GM21528 (cell line): ENCODE results near the gene C1orf74.
"Not testable (repeated sequence)": the region's sequence is repeated elsewhere in the genome, so short reads cannot be mapped to it uniquely, and the experiment has no call there.

Source experiments
- ATAC-seq: cut with Tn5 transposase; IDR thresholded peaks from one replicate; pipeline ENCODE4 v1.9.1; 2021; ENCODE audit warnings: mild to moderate bottlenecking, moderate library complexity; ENCODE audit not compliant: unreplicated experiment, low FRiP score

The C1orf74 gene

DNA sequence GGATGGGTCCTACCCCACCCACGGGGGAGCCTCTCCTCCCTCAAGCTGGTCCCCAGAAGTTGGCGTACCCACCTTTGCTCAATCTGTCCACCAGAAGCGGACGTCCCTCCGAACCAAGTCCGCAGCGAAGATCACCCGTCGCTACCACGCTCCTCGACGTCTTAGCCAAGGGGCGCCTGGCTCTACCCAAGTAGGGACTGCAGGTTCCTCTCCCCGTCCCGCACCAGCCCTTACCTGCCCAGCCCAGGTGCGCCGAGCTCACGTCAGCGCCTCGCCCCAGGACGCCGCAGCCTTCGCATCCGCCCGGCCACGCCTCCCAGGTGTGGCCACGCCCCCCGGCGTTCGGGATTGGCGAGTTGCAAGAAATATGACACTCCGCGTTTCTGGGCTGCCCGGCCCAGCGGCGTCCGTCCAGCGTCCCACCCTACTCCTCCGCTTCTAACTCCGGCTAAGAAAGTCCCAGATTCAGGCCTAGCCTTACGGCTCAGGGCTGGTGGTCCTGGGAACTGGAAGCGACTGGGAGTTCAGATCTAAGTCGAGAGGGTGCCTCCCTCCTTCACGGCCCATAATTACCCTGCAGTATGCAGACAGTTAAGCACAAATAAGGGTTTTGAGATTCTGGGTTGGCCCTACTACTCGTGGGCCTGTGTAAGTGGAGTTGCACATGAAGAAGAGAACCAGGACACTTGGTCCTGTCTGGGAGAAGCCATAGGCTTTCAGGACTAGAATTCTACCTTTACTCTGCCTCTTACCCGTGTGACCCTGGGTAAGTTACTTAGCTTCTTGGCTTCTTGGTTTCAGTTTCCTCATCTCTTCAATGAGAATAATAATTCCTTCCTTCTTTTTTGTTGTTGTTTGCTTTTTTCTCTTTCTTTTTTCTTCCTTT is 21.8 kb upstream of the C1orf74 start, which contains the start of gene IRF6:
TSS of gene IRF6 (minus strand) at position 268 of the 886 bp plus-strand sequence. CDS start 4,729 bp downstream, outside the sequence.
- peak; percentile 85 for ATAC-seq

DNA sequence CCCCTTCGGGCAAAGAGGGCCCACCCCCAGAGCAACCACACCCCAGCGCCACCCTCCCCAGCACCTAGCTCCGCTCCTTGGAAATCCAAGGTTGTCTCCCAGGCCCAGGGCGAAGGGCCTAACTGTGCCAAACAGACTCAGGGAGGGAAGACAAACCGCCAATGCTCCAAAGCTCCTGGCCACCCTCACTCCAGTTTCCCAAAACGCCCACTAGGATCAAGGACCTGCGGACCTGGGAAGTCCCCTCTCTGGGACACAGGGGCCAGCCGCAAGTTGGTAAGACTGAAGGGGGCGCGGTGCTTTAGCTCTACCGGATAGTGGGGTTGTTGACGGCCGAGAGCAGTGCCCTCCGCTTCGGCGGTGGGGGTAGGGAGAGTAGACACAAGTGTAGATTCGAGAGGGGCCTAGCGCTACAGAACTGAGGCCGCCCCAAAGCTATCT is 21.0 kb upstream of the C1orf74 start:
- no peak for ATAC-seq

DNA sequence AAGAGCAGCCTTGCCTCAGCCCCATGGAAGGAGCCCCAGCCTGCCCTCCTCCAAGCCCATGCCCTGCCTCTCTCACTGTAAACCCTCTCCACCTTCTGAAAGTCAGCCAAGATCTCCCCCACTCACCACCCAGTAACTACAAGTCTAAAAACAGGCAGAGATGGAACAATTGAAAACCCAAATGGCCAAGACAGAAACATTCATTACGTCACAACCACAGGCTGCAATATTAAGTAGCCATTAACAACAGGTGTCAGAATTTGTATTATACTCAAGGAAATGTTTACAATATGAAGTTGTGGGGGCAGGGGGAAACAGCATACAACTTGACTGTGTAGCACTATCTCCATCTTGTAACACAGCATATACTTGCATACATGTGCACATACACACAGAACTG is 19.2 kb upstream of the C1orf74 start:
- ATAC-seq: no peak

DNA sequence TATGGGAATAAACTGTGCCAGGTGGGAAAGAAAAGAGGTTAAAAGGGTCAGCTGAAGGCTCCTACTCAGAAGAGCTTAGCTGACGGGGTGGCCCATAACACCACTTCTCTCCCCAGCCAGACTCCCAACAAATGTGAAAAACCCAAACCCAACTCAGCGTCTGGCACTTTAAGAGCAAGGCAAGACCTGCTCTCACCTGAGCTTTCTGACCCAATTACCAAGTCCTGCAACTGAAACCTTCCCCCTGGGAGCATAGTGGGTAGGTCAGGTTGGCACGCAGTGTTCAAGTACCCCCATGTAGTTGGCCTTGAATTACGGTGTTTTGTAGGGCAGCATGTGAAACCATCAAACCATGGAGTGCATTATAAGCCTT is 18.4 kb upstream of the C1orf74 start:
- no peak for ATAC-seq

DNA sequence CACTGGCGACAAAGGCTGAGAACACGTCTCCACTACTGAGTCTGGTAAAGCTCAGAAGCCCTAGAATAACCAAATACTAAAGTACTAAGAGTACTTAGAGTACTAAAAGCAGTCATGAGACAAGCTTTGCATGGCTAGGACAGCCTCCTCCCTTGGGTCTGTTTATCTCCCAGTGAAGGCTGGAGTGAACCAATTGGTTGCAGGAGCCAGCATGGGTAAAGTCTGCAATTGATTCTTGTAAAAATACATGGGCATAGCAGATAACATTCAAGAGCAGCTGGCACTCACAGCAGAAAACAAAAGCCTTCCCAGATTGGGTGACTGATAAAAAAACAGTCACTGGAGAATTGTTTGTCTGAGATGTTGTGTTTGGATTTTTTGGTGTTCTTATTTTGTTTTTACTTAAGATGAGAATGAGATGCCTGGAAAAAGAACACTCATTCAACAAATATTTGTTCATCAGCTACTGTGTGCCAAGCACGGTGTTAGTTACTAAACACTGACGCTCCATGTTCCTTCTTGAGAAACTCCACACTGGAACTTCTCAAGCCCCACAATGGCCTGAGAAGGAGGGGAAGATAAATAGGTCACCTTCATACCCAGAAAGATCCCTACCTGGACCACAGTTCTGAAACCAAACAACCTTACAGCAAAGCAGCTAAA is 17.9 kb upstream of the C1orf74 start:
- no peak for ATAC-seq

DNA sequence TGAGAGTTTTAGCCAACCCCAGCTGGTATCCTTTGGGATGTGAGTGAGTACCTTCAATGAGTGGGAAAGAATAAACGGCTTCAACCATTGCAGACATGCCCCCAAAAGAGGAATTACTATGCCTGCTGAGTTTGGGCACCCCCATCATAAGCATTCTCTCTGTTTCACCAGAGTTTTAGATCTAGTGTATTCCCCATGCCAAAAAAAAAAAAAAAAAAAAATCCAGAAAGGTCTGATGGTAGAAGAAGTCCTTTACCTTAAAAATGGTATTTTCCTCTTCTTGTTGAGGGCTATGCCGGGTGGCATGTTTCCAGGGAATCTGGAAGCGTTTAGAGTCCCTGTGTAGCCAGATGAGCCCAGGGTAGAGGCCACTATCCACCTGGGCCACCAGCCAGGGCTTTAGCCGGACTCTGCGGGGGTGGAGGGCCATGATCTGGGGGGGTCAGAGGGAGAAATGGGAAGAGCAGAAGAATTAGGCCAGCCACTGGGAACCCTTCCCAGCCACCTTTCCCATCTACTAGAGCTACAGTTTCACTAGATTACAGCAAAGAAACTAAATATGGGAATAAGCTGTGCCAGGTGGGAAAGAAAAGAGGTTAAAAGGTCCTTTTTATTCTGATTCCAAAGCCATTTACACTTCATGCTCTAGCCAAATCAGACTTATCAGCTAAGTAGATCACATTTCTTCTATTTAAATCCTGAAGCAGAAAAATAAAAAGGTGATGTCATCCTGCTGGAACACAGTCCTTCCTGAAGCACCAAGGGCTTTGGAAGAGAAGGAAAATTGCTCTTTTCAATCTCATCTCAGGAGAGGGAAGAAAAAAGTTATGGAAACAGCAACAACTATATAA is 16.9 kb upstream of the C1orf74 start:
- ATAC-seq: no peak

DNA sequence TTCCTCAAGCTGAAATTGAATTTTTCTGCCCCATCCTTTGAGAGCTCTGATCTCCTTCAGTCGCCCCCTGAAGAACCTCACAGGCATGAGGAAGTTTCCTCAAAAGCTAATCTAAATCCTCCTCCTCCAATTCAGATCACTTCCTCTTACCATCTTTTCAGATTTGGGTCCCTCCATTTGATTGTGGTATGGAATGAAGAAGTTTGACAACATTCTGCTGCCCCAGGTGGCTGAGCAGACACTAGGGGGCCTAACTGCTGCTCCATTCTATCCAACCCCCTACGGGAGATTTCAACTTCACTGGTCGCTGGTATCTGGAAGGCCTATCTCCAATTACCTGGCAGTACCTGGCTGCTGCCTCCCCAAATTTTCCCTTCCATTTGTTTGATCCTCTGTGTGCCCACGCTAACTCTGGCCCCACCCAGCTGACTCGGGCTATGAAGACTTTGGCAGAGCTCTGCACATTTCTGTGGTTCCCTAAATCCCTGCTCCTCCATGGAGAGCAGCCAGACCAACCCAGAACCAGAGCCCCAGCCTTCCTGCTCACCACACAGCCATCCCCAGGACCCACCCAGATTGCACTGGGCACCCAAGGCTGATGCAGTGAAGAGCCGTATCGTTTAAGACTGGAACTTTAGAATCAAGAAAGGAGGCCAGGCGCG is 13.8 kb upstream of the C1orf74 start:
- no peak for ATAC-seq

DNA sequence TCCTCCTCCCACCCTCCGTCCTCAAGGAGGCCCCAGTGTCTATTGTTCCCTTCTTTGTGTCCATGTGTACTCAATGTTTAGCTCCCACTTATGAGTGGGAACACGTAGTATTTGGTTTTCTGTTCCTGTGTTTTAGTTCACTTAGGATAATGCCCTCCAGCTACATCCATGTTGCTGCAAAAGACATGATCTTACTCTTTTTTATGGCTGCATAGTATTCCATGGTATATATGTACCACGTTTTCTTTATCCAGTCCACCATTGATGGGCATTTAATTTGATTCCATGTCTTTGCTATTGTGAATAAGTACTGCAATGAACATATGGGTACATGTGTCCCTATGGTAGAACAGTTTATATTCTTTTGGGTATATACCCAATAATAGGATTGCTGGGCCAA is 9.4 kb upstream of the C1orf74 start:
- ATAC-seq: not testable (repeated sequence)

DNA sequence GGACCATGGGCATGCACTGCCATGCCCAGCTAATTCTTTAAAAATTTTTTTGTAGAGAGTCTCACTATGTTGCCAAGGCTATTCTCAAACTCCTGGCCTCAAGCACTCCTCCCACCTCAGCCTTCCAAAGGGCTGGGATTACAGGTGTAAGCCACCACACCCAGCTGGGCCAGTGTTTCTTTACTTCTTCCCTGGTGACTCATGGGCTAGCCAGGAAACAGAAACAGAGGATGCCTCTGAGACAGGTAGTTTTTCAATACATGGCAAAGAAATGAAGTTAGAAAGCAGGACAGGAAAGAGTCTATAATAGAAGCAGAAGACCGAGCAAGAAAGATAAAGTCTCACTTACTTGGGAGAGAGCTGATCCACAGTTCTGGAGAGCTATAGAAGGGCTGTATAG is 7.6 kb upstream of the C1orf74 start:
- ATAC-seq: no peak

DNA sequence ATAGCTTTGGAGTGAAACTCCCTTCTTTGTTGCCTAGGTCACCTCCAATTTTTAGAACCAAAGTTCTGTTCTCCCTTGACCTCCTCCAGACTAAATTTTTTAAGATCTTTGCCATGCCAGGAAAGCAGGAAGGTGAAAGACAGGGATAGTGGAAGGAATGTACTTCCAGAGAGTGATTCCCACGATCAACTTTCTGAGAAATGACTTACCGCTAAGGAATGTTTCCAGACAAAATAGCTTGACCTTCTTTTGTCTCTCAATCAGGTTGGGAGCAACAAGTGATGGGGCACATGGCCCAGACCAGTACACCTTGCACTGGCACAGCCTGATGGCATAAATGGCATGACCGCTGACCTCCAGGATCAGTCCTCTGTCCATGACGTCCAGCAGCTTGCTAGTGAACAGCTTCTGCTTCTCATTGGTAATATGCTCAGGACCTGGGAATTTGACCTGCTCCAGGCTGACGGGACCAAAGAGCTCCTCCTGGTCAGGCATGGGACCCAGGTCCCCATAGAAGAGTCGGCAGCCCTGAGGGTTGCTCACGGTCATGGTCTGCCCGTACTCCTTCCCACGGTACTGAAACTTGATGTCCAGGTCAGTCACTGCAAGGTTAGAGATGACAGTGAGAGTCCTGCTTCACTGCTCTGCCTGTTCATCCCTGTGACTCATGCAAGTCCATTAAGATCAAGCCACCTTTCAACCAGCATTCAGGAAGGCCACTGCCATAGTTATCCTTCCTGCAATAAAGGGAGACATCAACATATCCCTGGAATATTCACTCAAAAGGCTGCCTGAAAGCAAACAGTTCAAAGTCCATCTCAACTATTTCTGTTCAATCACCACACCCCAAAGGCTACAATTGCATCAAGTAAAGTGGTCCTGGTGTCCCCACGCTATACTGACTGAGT is 6.2 kb upstream of the C1orf74 start:
- no peak for ATAC-seq

DNA sequence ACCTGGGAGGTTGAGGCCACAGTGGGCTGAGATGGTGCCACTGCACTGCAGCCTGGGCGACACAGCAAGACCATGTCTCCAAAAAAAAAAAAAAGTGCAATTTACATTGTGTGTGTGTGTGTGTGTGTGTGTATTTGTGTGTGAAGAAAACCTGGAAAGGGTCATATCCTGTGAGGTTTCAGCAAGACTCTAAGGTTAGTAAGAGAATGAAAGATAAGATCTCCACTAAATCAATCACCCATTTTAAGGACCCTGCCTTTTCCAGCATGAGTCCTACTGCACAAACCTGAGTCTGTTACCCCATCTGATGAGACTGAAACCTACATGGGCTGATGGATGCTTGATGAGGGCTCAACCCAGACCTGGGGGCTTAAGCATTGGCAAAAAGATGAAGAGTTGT is 4.9 kb upstream of the C1orf74 start:
- no peak for ATAC-seq

DNA sequence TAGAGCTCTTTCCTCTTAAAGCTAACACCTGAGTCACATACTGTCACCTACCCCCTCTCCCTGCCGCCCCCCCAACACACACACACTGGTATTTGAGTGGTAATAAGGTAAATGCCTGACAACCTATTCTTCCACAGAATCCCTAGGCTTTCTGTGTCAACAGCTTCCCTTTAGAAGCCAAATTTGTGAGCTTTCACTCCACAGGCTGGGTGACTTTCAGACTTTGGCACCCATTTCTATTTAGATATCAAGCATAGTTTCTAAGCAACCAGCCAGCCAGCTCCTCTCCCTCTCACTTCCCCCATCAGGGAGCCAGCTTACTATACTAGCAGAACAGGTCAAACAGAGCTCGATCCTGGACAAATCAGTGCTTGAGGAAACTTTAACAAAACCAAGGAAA is 3.2 kb upstream of the C1orf74 start:
- ATAC-seq: no peak

DNA sequence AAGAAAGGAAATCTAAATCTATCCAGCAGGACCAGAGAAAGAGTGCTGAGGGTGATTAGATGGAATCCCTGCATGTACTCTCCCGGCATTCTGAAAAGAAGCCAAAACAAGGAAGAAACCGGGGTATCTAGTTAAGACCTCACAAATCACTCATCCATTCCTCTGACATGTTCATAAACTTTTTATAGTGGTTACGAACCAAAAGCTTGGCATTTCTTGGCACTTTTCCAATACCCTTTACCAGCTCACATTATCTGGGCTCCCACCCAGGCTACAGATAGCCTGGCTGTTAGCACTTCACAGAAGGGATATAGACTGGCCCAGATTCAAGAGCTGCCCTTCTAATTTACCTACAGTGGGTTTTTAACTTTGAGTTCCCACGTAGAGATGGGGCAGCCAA is 1.8 kb upstream of the C1orf74 start:
- no peak for ATAC-seq

DNA sequence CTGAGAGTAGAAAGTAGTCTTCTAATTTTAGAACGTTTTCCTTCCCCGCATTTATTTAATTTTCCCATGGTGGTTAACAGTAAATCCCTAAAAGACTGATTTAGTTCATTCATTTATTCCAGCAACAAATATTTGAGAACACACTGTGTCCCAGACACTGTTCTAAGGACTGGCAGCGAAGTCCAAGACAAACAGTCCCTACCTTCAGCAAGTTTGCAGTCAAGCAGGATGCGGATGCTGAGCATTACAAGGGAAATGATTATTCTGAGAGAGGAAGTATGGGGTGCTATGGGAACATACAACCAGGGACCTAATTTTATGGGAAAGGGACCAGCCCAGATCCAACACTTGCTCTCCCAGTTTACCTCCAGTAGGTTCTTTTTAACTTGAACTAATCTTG is 1.2 kb upstream of the C1orf74 start:
- no peak for ATAC-seq

DNA sequence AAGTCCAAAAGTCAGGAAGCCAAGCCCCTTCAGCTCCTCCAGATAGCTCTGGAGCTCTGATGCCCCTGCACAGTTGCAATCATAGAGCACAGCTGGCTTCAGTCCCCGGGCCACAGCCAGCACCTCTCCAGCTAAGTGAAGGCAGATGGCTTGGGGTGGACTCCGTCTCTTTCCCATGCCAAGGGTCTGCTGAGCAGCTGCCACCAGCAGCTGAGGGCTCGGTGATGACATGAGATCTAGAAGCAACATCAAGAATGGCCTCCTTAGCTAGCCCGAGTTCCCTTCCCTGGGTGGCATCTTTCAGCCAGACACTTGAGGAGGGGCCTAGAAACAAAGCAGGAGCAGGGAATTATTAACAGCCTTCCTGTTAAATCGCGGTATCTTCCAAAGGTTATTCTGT is 973 bp downstream of the C1orf74 start:
- no peak for ATAC-seq

DNA sequence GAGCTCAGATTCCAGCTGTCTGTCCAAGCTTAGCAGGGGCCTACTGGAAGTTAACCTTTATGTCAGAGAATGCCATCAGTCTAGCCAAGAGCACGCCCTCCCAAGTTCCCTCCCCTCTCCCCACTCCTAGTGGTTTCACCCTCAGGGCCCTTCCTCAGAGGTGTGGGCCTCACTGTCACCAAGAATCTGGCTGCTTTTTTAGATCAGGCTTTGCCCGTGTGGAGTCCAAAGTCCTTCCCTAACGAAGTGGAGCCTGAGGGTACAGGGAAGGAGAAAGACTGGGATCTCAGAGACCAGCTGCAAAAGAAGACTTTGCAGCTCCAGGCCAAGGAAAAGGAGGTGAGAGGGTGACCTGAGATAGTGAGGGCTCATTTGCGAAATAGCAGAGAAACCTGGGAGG is 4.1 kb downstream of the C1orf74 start:
- no peak for ATAC-seq

DNA sequence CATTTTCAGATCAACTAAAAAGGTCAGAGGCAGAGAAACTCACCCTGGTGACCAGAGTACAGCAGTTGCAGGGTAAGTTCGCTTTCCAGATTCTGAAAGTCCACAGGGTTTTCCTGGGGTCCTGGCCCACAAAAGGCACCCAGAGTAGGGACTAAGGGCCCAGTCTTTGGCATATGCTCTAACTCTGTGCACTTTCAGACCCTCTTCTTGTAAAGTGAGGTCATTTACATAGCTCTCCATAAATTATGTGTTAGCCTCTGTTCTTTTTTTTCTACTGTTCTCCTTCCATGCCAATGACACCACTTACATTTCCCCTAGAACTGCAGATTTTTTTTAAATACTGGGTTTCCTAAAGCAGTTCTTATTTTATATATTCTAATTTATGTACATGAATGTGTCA is 6.3 kb downstream of the C1orf74 start:
- no peak for ATAC-seq

DNA sequence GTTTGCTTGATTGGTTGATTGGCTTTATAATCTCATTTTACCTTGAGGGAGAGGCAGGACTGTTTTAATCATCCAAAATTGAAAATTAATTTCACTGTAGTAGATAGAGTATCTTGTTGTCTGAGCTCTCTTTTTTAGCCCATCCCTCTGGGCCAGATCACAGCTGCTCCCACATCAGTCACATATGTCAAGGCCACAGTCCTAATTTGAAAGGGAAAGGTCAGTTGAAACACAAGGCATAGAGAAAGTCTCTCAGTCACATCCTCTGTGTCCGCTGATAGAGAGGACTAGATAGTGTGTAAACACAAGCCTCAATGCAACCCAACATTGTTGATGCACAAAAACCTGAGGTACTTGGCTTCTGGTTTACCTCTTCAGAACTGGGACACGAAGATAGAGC is 6.8 kb downstream of the C1orf74 start:
- no peak for ATAC-seq

DNA sequence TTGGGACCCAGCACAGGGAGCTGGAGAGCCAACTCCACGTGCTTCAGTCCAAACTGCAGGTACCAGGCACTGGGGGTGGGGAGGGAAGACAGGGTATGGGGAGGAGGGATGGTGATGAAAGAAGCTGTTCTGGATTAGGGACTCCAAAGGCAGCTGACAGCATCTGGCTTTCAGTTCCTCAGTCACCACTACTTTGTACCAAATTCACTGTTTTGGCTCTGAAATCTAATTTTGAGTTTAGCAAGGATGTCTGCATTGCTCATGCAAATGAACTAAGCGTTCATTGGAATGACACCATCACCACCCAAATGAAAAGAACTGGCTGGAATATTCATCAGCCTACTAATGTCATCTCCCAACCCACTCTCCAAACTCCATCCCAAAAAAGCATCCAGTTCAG is 8.7 kb downstream of the C1orf74 start:
- ATAC-seq: no peak
